ENCODE data around the gene MANF. TPM values are rescaled to one million over a fixed set of nuclear protein-coding genes. Genes with fewer than 3 reads are reported as not detected.

Gene MANF
- total RNA-seq, 4 donors from 2014 or later, result 35.9 to 97.7 (median 72.6) TPM

GRCh38 chr3:51397392-51397791 is 12.3 kb downstream of the MANF start:
- H3K27ac ChIP-seq, result no peak overlapping the region
- DNase-seq, result no peak
- H3K27me3 ChIP-seq, result no peaks in the 10 kb centered on the region
- TF ChIP-seq CTCF (IDR thresholded peaks at IDR 0.05), result no peak
- TF ChIP-seq POLR2A (IDR thresholded peaks at IDR 0.05), result no peak
- intact Hi-C loops (cut with DNase I), result loop anchor here (10.0 kb wide), 1 partner anchor 287 kb away; no protein-coding TSS in a partner anchor
- H3K36me3 ChIP-seq, result peaks cover 20 to 100% (median 36%) of the 10 kb centered on the region in 3 donors
- H3K4me1 ChIP-seq, result peaks cover 17 to 53% (median 30%) of the 10 kb centered on the region in 3 donors
- 61 to 83% methylated on average over 3 to 5 of the region's 5 CpGs for WGBS, 2 donors
- H3K9me3 ChIP-seq, result no peaks in the 10 kb centered on the region
- no peak overlapping the region for H3K4me3 ChIP-seq

GRCh38 chr3:51398595-51399310 is 13.7 kb downstream of the MANF start:
- DNase-seq, result no peak
- no peaks in the 10 kb centered on the region for H3K9me3 ChIP-seq
- intact Hi-C loops (cut with DNase I), result loop anchor here (10.0 kb wide), 1 partner anchor 286 kb away; no protein-coding TSS in a partner anchor
- no peaks in the 10 kb centered on the region for H3K27me3 ChIP-seq
- WGBS, 2 donors, result 61 to 73% methylated on average over 3 to 6 of the region's 8 CpGs
- peaks cover 7 to 39% (median 16%) of the 10 kb centered on the region in 3 donors for H3K4me1 ChIP-seq
- H3K4me3 ChIP-seq, result no peak overlapping the region
- no peak overlapping the region for H3K27ac ChIP-seq
- TF ChIP-seq POLR2A (IDR thresholded peaks at IDR 0.05), result no peak
- TF ChIP-seq CTCF (IDR thresholded peaks at IDR 0.05), result no peak
- peaks cover 11 to 100% (median 35%) of the 10 kb centered on the region in 3 donors for H3K36me3 ChIP-seq

GRCh38 chr3:51400166-51400565 is 15.1 kb downstream of the MANF start:
- DNase-seq, result no peak
- H3K9me3 ChIP-seq, result no peaks in the 10 kb centered on the region
- TF ChIP-seq POLR2A (IDR thresholded peaks at IDR 0.05) (no peak), CTCF (IDR thresholded peaks at IDR 0.05) (no peak)
- WGBS, 2 donors, result 81 to 90% methylated on average over 3 to 4 of the region's 4 CpGs
- H3K4me3 ChIP-seq, result no peak overlapping the region
- H3K36me3 ChIP-seq, result peaks cover under 1 to 100% (median 23%) of the 10 kb centered on the region in 3 donors
- H3K27ac ChIP-seq, result no peak overlapping the region
- no peaks in the 10 kb centered on the region for H3K27me3 ChIP-seq
- H3K4me1 ChIP-seq, result peaks cover 4 to 25% (median 8%) of the 10 kb centered on the region in 3 donors
- intact Hi-C loops (cut with DNase I), result no loop called here

- no peak overlapping the region for H3K27ac ChIP-seq
- DNase-seq, result no peak
- no peaks in the 10 kb centered on the region for H3K27me3 ChIP-seq
- H3K4me1 ChIP-seq, result peaks cover 0 to 9% (median 2%) of the 10 kb centered on the region in 3 donors
- intact Hi-C loops (cut with DNase I), result no loop called here
- no peak overlapping the region for H3K4me3 ChIP-seq
- no peaks in the 10 kb centered on the region for H3K9me3 ChIP-seq
- peaks cover 0 to 98% (median 11%) of the 10 kb centered on the region in 3 donors for H3K36me3 ChIP-seq
- TF ChIP-seq CTCF (IDR thresholded peaks at IDR 0.05), result no peak
- TF ChIP-seq POLR2A (IDR thresholded peaks at IDR 0.05), result no peak
- WGBS, 2 donors, result 83 to 89% methylated on average over 4 of the region's 4 CpGs
Measured at GRCh38 chr3:51401735-51402134, 16.6 kb downstream of the MANF start.

GRCh38 chr3:51403675-51404074 is 18.6 kb downstream of the MANF start:
- H3K36me3 ChIP-seq, result peaks cover 0 to 95% (median 7%) of the 10 kb centered on the region in 3 donors
- no peak for TF ChIP-seq CTCF (IDR thresholded peaks at IDR 0.05)
- no peak for TF ChIP-seq POLR2A (IDR thresholded peaks at IDR 0.05)
- intact Hi-C loops (cut with DNase I), result no loop called here

More at GRCh38 chr3:51403675-51404074, 18.6 kb downstream of the MANF start:
- DNase-seq, result no peak
- Histone ChIP-seq H3K4me1 (no peaks in the 10 kb centered on the region), H3K27ac (no peak overlapping the region), H3K9me3 (no peaks in the 10 kb centered on the region), H3K4me3 (no peak overlapping the region), H3K27me3 (no peaks in the 10 kb centered on the region)
